IgD-negative memory B cell (primary cell): ENCODE results near the gene CDH13. TPM values are rescaled to one million over a fixed set of nuclear protein-coding genes. Genes with fewer than 3 reads are reported as not detected.

Experiments
- H3K27ac Mint-ChIP-seq, 3 donors: one replicate each; pipeline ENCODE4 v1.8.0; 2020 to 2022; ENCODE audit warnings: mild to moderate bottlenecking in 3 of 3, mixed read lengths in 3 of 3, moderate library complexity in 1 of 3
- H3K27me3 Mint-ChIP-seq: one replicate; pipeline ENCODE4 v1.8.0; 2021; ENCODE audit warnings: mixed read lengths
- H3K36me3 Mint-ChIP-seq: one replicate; pipeline ENCODE4 v1.8.0; 2020; ENCODE audit warnings: mild to moderate bottlenecking, mixed read lengths
- H3K4me1 Mint-ChIP-seq, 3 donors: one replicate each; pipeline ENCODE4 v1.8.0; 2020 to 2022; ENCODE audit warnings: mixed read lengths in 3 of 3, mild to moderate bottlenecking in 1 of 3
- H3K4me3 Mint-ChIP-seq, 4 donors: one replicate each; pipeline ENCODE4 v1.8.0; 2020 to 2022; ENCODE audit warnings: mild to moderate bottlenecking in 4 of 4, mixed read lengths in 4 of 4, moderate library complexity in 3 of 4
- H3K9me3 Mint-ChIP-seq, 3 donors: one replicate each; pipeline ENCODE4 v1.8.0; 2020 to 2021; ENCODE audit warnings: mixed read lengths in 3 of 3, mild to moderate bottlenecking in 1 of 3
- polyA plus RNA-seq: library from polyadenylated mRNA; unstranded; fragments of 300-500 nt; fragmentation: Illumina TruSeq; gene quantifications from one replicate; pipeline ENCODE4 v1.2.3, GENCODE V29; 2021

CDH13 gene
- polyA plus RNA-seq, 1 donor from 2014 or later = 0.23 TPM

DNA sequence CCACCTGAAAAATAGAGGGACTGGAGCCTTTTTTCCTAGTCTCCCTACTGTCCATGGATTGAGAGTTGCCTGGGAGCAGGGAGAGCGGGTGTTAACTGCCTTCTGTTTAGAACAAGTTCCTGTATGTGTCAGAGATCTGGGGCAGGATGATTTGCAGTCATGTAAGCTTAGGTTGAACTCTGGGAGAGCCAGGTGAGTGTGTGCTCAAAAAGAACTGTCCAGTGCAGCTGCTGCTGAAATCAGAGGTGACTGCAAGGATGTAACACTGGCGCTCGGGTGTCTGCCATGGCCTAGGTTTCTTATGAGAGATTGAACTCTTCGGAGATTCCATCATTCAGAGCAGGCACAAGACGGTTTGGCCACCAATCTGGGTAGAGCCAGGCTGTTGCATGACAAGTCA lies 432.5 kb downstream of the CDH13 start:
- H3K36me3 Mint-ChIP-seq = peaks cover 1% of the 10 kb centered on the region
- H3K9me3 Mint-ChIP-seq = peaks cover 0 to 7% (median 0%) of the 10 kb centered on the region in 3 donors
- H3K4me3 Mint-ChIP-seq = no peak overlapping the region
- peaks cover 3% of the 10 kb centered on the region for H3K27me3 Mint-ChIP-seq
- H3K27ac Mint-ChIP-seq = no peak overlapping the region
- H3K4me1 Mint-ChIP-seq = peaks cover 0 to 1% (median 0%) of the 10 kb centered on the region in 3 donors

GRCh38 chr16:83066011-83066410 lies 439.2 kb downstream of the CDH13 start:
- Mint-ChIP-seq H3K27me3 (peaks cover 1% of the 10 kb centered on the region), H3K4me1 (peaks cover 0 to 2% (median 1%) of the 10 kb centered on the region in 3 donors), H3K27ac (no peak overlapping the region), H3K36me3 (no peaks in the 10 kb centered on the region), H3K9me3 (peaks cover 1 to 4% (median 4%) of the 10 kb centered on the region in 3 donors), H3K4me3 (no peak overlapping the region)

DNA sequence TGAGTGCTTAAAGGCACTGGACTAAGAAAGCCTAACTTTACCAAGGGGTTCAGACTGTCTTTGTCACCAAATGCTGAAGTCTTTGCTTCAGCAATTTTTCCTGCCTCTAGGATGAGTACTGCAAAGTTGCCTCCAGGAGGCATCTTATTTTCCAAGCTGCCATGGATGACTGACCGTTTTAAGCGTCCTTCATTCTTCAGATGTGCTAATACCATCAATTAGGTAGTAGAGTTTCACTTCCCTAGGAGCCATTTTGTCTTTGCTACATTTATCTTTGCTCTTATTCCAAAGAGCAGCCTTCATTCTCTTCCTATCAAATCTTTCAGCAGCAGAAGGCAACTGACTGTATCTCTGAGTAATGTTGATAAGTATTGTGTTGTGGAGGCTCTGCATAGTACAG lies 440.1 kb downstream of the CDH13 start:
- Mint-ChIP-seq H3K27me3 (peaks cover 1% of the 10 kb centered on the region), H3K36me3 (no peaks in the 10 kb centered on the region), H3K27ac (no peak overlapping the region), H3K4me1 (peaks cover 0 to 2% (median 1%) of the 10 kb centered on the region in 3 donors), H3K9me3 (peaks cover 1 to 4% (median 4%) of the 10 kb centered on the region in 3 donors), H3K4me3 (no peak overlapping the region)

DNA sequence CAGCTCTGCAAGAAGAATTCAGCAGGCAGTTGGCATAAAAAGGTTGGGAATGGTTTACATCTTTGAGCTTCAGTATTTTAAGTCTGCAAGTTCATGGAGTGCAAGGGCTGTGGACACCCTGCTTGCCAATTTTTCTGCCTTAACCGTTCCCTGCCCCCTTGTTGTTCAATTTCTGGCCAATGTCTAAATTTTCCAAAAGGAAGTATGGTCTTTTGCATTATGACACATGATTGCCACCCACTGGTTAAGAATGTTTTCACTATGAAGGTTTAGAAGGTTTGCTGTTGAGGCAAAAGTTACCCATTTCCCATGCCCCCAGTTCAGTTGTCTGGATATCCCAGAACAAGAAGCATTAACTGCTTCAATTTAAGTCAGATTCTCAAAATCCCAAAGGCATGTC lies 441.9 kb downstream of the CDH13 start:
- Mint-ChIP-seq H3K36me3 (no peaks in the 10 kb centered on the region), H3K9me3 (peaks cover under 1 to 4% (median 1%) of the 10 kb centered on the region in 3 donors), H3K4me3 (no peak overlapping the region), H3K27ac (no peak overlapping the region), H3K4me1 (peaks cover 0 to 2% (median 1%) of the 10 kb centered on the region in 3 donors), H3K27me3 (peaks cover 1% of the 10 kb centered on the region)

DNA sequence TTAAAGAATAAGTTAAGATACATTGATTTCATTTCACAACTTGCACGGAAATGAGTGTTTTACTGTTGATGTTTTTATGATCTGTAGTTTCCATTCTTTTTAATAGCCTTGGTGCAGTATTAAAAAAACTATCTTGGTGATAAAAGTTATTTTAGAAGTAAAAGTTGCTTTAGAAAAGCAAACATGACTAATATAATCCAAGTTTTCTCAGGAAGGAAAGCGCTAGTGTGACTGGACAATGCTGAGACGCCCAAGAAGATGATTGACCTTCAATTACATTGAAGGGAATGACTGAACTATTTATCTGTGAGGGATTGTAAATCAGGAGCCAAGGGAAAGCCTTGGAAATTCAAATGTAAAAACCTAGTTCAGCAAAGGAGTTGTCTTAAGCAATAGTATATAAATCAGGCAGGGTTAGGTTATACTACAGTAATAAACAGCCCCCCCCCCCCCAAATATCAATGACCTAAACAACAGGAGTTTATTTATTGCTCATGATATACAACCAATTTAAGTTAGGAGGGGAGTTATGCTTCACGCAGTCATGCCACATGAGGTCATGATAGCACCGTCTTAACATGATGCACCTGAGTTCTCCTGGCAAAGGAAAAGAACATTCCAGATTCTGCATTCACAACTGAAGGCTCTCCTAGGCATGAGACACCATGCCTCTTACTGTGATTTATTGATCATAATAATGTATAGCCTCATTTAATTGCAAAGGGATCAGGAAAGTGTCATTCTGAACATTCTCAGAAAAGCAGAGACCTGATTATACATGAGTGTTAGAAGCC lies 443.8 kb downstream of the CDH13 start:
- H3K27me3 Mint-ChIP-seq = no peaks in the 10 kb centered on the region
- H3K36me3 Mint-ChIP-seq = no peaks in the 10 kb centered on the region
- H3K4me3 Mint-ChIP-seq = no peak overlapping the region
- peaks cover 0 to under 1% (median 0%) of the 10 kb centered on the region in 3 donors for H3K9me3 Mint-ChIP-seq
- H3K27ac Mint-ChIP-seq = no peak overlapping the region
- H3K4me1 Mint-ChIP-seq = peaks cover 0 to 2% (median 0%) of the 10 kb centered on the region in 3 donors

GRCh38 chr16:83075956-83076355 lies 449.2 kb downstream of the CDH13 start:
- Mint-ChIP-seq H3K36me3 (no peaks in the 10 kb centered on the region), H3K4me1 (no peaks in the 10 kb centered on the region), H3K27ac (no peak overlapping the region), H3K27me3 (no peaks in the 10 kb centered on the region), H3K4me3 (no peak overlapping the region), H3K9me3 (no peaks in the 10 kb centered on the region)

DNA sequence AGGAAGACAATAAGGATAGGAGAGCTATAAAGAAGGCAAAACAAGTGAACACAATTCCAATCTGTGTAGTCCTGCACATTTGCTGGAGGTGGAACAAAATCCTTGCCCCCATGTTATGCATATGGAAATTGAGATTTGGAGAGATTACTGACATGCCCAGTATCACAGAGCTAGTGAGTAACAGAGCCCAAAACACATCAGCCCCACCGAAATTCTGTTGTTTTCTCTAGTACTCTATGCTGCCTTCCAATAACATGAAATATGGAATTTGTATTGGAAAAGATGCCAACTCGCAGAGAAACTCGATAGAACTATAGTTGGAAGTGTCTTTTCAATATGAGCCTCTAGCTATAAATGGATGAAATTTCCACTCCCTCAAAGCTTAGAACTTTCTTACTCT lies 456.6 kb downstream of the CDH13 start:
- Mint-ChIP-seq H3K4me3 (no peak overlapping the region), H3K36me3 (no peaks in the 10 kb centered on the region), H3K4me1 (no peaks in the 10 kb centered on the region), H3K9me3 (peaks cover 0 to 5% (median 5%) of the 10 kb centered on the region in 3 donors), H3K27ac (no peak overlapping the region), H3K27me3 (no peaks in the 10 kb centered on the region)

GRCh38 chr16:83085660-83086059 lies 458.9 kb downstream of the CDH13 start:
- H3K27me3 Mint-ChIP-seq = no peaks in the 10 kb centered on the region
- no peaks in the 10 kb centered on the region for H3K36me3 Mint-ChIP-seq
- H3K4me3 Mint-ChIP-seq = no peak overlapping the region

DNA sequence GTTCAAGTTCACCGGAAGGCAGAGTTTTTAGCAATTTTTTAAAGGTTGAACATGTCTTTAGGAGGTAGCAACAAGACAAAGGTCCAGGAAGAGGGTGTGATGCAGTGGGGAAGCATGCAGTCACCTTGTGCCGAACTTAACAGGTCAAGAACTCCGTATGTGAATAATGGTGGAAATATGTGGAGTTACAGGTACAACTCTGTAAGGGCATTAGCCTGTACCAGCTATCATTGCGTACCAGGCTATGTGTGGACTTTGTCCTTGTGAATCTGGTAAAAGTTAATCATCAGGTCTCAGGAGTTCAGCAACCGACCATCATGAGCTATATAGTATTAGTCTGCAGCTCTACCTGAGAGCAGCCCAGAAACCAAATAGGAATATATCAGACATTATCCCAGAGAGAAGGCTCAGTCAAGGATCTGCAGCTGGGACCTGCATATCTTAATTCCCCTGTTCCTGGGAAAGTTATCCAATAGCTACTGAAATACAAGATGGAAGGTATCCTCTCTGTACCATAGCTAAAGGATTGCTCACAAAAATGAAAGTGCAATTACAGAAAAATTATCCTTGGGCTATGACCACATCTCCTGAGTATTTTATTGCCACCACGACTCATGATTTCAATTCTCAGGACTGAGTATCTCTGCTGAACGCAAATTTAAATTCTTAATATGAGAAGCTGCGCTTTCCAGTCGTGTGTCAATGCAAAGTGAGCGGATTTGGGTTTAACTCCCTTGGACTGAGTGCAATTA lies 469.3 kb downstream of the CDH13 start:
- no peaks in the 10 kb centered on the region for H3K4me1 Mint-ChIP-seq
- no peak overlapping the region for H3K4me3 Mint-ChIP-seq
- H3K27me3 Mint-ChIP-seq = peaks cover 3% of the 10 kb centered on the region
- H3K9me3 Mint-ChIP-seq = peaks cover 4 to 12% (median 5%) of the 10 kb centered on the region in 3 donors
- H3K36me3 Mint-ChIP-seq = peaks cover 3% of the 10 kb centered on the region
- no peak overlapping the region for H3K27ac Mint-ChIP-seq

More at GRCh38 chr16:83085660-83086059, 458.9 kb downstream of the CDH13 start:
- Mint-ChIP-seq H3K9me3 (peaks cover 0 to 5% (median 5%) of the 10 kb centered on the region in 3 donors), H3K27ac (no peak overlapping the region), H3K4me1 (no peaks in the 10 kb centered on the region)

- Mint-ChIP-seq H3K27me3 (peaks cover 3% of the 10 kb centered on the region), H3K4me1 (peaks cover 0 to 3% (median 0%) of the 10 kb centered on the region in 3 donors), H3K27ac (no peak overlapping the region), H3K4me3 (no peak overlapping the region), H3K9me3 (peaks cover 4 to 19% (median 8%) of the 10 kb centered on the region in 3 donors), H3K36me3 (peaks cover 2% of the 10 kb centered on the region)
These were observed 471.8 kb downstream of the CDH13 start for GRCh38 chr16:83098536-83098935.

DNA sequence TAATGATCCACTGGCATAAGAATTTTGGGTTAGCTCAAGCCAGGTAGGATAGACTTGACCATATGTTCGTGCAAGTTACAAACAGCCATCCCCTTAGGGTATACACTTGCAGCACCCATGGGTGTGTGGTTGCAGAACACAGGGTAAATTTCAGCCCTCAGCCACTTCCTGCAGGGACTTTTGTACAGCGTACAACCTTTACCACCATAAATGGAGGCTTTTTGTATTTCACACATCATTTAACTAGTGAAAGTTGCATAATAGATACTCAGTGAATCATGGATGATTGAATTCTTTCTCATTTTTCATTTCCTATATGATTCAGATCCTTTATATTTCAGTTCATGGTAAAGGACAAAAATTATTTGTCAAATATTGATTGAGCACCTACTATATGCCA lies 473.9 kb downstream of the CDH13 start:
- Mint-ChIP-seq H3K4me3 (no peak overlapping the region), H3K36me3 (no peaks in the 10 kb centered on the region), H3K9me3 (peaks cover 2 to 19% (median 8%) of the 10 kb centered on the region in 3 donors), H3K27me3 (peaks cover 3% of the 10 kb centered on the region), H3K4me1 (peaks cover 0 to 3% (median 0%) of the 10 kb centered on the region in 3 donors), H3K27ac (no peak overlapping the region)

DNA sequence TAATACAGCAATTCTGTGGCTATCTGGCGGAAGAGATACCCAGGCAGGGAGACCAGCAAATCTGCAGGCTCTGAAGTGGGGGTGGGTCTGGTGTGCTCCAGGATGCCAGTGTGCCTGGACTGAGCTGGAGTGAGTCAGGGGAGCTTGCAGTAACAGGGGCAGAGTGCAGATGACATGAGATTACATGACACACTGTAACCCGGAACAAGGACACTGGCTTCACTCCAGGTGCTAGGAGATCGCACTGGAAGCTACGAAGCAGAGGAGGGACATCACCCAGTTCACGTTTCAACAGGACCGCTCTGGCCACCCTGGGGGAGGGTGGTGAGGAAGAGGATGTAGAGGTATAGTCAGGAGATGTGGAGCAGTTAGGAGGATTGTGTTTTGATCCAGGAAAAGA lies 475.6 kb downstream of the CDH13 start:
- H3K9me3 Mint-ChIP-seq = peaks cover 5 to 19% (median 10%) of the 10 kb centered on the region in 3 donors
- H3K27me3 Mint-ChIP-seq = peaks cover 3% of the 10 kb centered on the region
- no peak overlapping the region for H3K4me3 Mint-ChIP-seq
- no peaks in the 10 kb centered on the region for H3K36me3 Mint-ChIP-seq
- no peak overlapping the region for H3K27ac Mint-ChIP-seq
- H3K4me1 Mint-ChIP-seq = peaks cover 0 to 3% (median 0%) of the 10 kb centered on the region in 3 donors

- Mint-ChIP-seq H3K9me3 (peaks cover 2 to 8% (median 5%) of the 10 kb centered on the region in 3 donors), H3K4me1 (peaks cover 0 to 3% (median 0%) of the 10 kb centered on the region in 3 donors), H3K4me3 (no peak overlapping the region)
These were observed 478.7 kb downstream of the CDH13 start for GRCh38 chr16:83105279-83106077.

DNA sequence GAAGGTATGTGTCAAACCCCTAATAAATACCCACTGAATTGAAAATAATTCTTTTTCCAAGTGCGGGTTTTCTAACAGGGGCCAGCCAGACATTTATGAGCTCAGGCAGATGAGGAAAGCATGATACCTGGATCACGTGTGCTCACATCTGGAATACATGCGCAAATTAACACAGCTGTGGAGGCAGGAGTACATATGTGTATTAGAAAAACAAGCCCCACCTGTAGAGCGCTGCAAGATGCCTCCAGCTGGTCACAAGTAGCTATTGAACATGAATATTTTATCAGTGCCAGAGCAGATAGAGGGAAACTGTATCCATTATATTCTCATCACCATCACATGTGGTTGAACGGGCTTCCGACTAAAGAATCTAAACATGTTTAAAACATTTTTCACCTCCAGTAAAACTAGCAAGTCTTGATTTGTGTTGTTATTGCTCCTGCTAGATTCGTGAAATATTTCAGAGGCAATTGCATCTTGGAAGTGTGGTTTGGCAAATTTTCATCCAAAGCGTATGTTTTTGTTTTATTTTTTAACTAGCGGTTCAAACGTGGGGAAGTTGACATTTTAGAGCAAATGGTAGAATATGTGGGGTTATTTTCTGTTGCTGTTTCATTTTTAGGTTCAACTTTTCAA lies 482.8 kb downstream of the CDH13 start:
- no peak overlapping the region for H3K4me3 Mint-ChIP-seq
- H3K9me3 Mint-ChIP-seq = peaks cover 0 to 2% (median 2%) of the 10 kb centered on the region in 3 donors
- peaks cover 14% of the 10 kb centered on the region for H3K27me3 Mint-ChIP-seq
- no peaks in the 10 kb centered on the region for H3K4me1 Mint-ChIP-seq
- H3K36me3 Mint-ChIP-seq = no peaks in the 10 kb centered on the region
- no peak overlapping the region for H3K27ac Mint-ChIP-seq

More at GRCh38 chr16:83105279-83106077, 478.7 kb downstream of the CDH13 start:
- Mint-ChIP-seq H3K36me3 (no peaks in the 10 kb centered on the region), H3K27ac (no peak overlapping the region), H3K27me3 (peaks cover 17% of the 10 kb centered on the region)
